Esophagus squamous epithelium (tissue), 5 donors: Measurements from ENCODE around the gene GABBR2. TPM values are rescaled to one million over a fixed set of nuclear protein-coding genes. Genes with fewer than 3 reads are reported as not detected.

ENCODE experiments used
- DNase-seq: peaks from one replicate; lab custom pipeline; 2025; lab: John Stamatoyannopoulos, UW
- H3K27ac ChIP-seq, 4 donors: fragments of 200-600 bp; sonication (generic); one replicate each; pipeline ENCODE4 v1.5.1; 2016 to 2019; ENCODE audit warnings: mild to moderate bottlenecking in 1 of 4
- H3K27me3 ChIP-seq, 4 donors: fragments of 200-600 bp; sonication (generic); 1 replicate in 3 of 4; 2 replicates in 1 of 4; pipeline versions ENCODE4 v1.5.1 to v1.6.0; 2017 to 2021; ENCODE audit warnings: antibody characterized with exemption in 1 of 4
- H3K36me3 ChIP-seq, 3 donors: fragments of 200-600 bp; sonication (generic); one replicate each; pipeline ENCODE4 v1.5.1; 2016 to 2019
- H3K4me1 ChIP-seq, 3 donors: fragments of 200-600 bp; sonication (generic); one replicate each; pipeline ENCODE4 v1.5.1; 2017 to 2019
- H3K4me3 ChIP-seq, 4 donors: fragments of 200-600 bp; sonication (generic); 1 replicate in 3 of 4; 2 replicates in 1 of 4; pipeline ENCODE4 v1.5.1; 2016 to 2019; ENCODE audit warnings: mild to moderate bottlenecking in 2 of 4, moderate library complexity in 1 of 4
- H3K9me3 ChIP-seq, 3 donors: fragments of 200-600 bp; sonication (generic); one replicate each; pipeline ENCODE4 v1.5.1; 2016 to 2019
- POLR2A ChIP-seq, 4 donors: fragments of 450-650 bp; IDR thresholded peaks; one replicate each; pipeline ENCODE4 v1.6.1; 2017; ENCODE audit warnings: antibody characterized with exemption in 4 of 4, mild to moderate bottlenecking in 4 of 4, moderate library complexity in 3 of 4
- WGBS, 2 donors: methylation state at CpG; one replicate each; pipeline ENCODE4 v1.1.5; 2018; 5-methylcytosine and 5-hydroxymethylcytosine counted together
- intact Hi-C: fragments of 100-400 bp; cut with DNase I; formaldehyde crosslinking; loops from one replicate; pipeline ENCODE4 v1.15.0; 2022
- total RNA-seq, 4 donors: library from RNA; depleted of rRNA; stranded (reverse); fragments of >200 nt; gene quantifications; one replicate each; pipeline ENCODE4 v1.1.0, GENCODE V29; 2016
- TF ChIP-seq, protein P1 (sequence below), 6 experiments: fragments of 450-650 bp in 4 of 6; fragments of 200-600 bp in 2 of 6; sonication (generic) in 2 of 6; IDR thresholded peaks; one replicate each; pipeline ENCODE4 v1.5.1; 2016 to 2019; ENCODE audit warnings: antibody characterized with exemption in 6 of 6, mild to moderate bottlenecking in 4 of 6, moderate library complexity in 4 of 6
- donor health status: DM: yes; HTN: yes; CAD: no.

The GABBR2 gene
- total RNA-seq, 4 donors from 2014 or later, result not detected

DNA sequence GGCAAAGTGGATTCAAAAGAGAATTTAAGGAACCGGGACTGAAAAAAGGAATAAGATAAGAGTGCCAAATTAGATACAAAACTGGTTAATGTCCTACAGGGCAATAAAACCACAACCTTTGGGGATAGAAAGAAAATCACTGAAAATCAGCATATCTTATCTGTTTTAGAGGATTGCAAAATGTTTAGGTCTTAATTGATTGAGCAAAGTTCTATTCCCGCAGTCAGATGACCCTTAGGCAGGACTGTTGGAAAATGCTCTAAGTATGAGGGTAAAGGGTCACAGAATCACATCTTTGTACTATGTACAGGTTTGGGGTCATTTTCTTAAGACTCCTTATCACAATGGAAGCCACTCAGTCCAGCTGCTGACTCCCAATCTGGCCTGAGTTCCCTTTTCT is 129.0 kb downstream of the GABBR2 start:
- no peaks in the 10 kb centered on the region for H3K36me3 ChIP-seq
- H3K4me1 ChIP-seq, result no peaks in the 10 kb centered on the region
- DNase-seq, result no peak
- H3K27ac ChIP-seq, result no peak overlapping the region
- H3K9me3 ChIP-seq, result no peaks in the 10 kb centered on the region
- TF ChIP-seq, protein P1, sequence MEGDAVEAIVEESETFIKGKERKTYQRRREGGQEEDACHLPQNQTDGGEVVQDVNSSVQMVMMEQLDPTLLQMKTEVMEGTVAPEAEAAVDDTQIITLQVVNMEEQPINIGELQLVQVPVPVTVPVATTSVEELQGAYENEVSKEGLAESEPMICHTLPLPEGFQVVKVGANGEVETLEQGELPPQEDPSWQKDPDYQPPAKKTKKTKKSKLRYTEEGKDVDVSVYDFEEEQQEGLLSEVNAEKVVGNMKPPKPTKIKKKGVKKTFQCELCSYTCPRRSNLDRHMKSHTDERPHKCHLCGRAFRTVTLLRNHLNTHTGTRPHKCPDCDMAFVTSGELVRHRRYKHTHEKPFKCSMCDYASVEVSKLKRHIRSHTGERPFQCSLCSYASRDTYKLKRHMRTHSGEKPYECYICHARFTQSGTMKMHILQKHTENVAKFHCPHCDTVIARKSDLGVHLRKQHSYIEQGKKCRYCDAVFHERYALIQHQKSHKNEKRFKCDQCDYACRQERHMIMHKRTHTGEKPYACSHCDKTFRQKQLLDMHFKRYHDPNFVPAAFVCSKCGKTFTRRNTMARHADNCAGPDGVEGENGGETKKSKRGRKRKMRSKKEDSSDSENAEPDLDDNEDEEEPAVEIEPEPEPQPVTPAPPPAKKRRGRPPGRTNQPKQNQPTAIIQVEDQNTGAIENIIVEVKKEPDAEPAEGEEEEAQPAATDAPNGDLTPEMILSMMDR (IDR thresholded peaks at IDR 0.05), result no peak
- no peak for TF ChIP-seq POLR2A (IDR thresholded peaks at IDR 0.05)
- no peak overlapping the region for H3K4me3 ChIP-seq
- 88 to 93% methylated on average over 2 of the region's 2 CpGs for WGBS, 2 donors
- intact Hi-C loops, result no loop called here
- H3K27me3 ChIP-seq, result peaks cover 0 to 58% (median 0%) of the 10 kb centered on the region in 4 donors

DNA sequence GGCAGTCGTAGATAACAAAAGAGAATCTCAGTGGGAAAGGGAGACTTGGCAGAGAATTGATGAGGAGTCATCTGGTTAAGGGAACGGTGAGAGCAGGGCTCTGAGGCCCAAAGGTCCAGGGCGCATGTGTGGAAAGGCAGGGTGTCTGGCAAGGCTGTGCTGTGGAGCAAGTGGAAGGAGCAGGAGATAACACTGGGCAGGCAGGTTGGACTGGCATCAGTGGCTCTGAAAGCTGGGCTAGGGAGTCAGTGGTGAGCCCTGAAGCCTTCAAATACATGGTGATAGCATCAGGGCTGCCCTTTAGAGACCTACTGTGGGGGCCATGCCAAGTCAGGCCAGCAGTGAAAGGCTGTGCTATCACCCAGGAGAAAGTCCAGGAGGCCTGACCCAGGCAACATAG is 131.3 kb downstream of the GABBR2 start:
- Histone ChIP-seq H3K4me3 (no peak overlapping the region), H3K27me3 (peaks cover 0 to 48% (median 0%) of the 10 kb centered on the region in 4 donors), H3K36me3 (no peaks in the 10 kb centered on the region), H3K27ac (no peak overlapping the region), H3K4me1 (no peaks in the 10 kb centered on the region), H3K9me3 (no peaks in the 10 kb centered on the region)
- intact Hi-C loops, result no loop called here
- DNase-seq, result no peak
- WGBS, 2 donors, result 44 to 62% methylated on average over 3 of the region's 3 CpGs
- no peak for TF ChIP-seq POLR2A (IDR thresholded peaks at IDR 0.05)
- TF ChIP-seq, protein P1 (IDR thresholded peaks at IDR 0.05), result no peak

DNA sequence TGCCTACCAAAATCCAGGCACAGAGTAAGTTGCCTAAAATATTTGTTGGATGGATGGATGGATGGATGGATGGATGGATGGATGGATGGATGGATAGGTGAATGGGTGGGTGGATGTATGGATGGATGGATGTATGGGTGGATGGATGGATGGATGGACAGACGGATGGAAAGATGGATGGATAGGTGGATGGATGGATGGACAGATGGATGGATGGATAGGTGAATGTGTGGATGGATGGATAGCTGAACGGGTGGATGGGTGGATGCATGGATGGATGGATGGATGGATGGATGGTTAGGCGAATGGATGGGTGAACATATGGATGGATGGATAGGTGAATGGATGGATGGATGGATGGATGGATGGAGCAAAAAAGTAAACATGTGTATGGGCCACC is 131.9 kb downstream of the GABBR2 start:
- Histone ChIP-seq H3K27ac (no peak overlapping the region), H3K9me3 (no peaks in the 10 kb centered on the region), H3K27me3 (peaks cover 0 to 42% (median 0%) of the 10 kb centered on the region in 4 donors), H3K4me1 (no peaks in the 10 kb centered on the region), H3K4me3 (no peak overlapping the region), H3K36me3 (no peaks in the 10 kb centered on the region)
- DNase-seq, result no peak
- 70 to 73% methylated on average over 3 of the region's 3 CpGs for WGBS, 2 donors
- TF ChIP-seq, protein P1 (IDR thresholded peaks at IDR 0.05), result no peak
- TF ChIP-seq POLR2A (IDR thresholded peaks at IDR 0.05), result no peak
- intact Hi-C loops, result no loop called here

DNA sequence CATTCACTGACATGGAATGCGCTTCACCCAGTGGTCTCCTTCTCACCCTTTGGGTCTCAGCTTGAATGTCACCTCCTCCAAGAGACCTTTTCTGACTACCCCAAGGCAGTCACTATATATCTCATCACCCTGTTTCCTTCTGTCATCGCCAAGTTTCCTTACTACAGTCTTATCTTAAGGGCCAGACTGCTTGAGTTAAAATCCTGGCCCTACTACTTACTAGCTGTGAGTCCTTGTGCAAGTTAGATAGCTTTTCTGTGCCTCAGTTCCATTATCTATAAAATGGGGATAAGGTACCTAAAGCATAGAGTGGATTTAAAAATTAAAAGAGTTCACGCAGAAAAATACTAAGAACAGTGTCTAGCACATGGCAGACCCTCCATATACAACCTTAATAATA is 132.4 kb downstream of the GABBR2 start:
- no peak overlapping the region for H3K4me3 ChIP-seq
- no peaks in the 10 kb centered on the region for H3K9me3 ChIP-seq
- peaks cover 0 to 42% (median 0%) of the 10 kb centered on the region in 4 donors for H3K27me3 ChIP-seq
- intact Hi-C loops, result no loop called here
- 82 to 90% methylated on average over 3 of the region's 3 CpGs for WGBS, 2 donors
- H3K4me1 ChIP-seq, result no peaks in the 10 kb centered on the region
- no peak overlapping the region for H3K27ac ChIP-seq
- TF ChIP-seq POLR2A (IDR thresholded peaks at IDR 0.05), result no peak
- TF ChIP-seq, protein P1 (IDR thresholded peaks at IDR 0.05), result no peak
- DNase-seq, result no peak
- no peaks in the 10 kb centered on the region for H3K36me3 ChIP-seq

DNA sequence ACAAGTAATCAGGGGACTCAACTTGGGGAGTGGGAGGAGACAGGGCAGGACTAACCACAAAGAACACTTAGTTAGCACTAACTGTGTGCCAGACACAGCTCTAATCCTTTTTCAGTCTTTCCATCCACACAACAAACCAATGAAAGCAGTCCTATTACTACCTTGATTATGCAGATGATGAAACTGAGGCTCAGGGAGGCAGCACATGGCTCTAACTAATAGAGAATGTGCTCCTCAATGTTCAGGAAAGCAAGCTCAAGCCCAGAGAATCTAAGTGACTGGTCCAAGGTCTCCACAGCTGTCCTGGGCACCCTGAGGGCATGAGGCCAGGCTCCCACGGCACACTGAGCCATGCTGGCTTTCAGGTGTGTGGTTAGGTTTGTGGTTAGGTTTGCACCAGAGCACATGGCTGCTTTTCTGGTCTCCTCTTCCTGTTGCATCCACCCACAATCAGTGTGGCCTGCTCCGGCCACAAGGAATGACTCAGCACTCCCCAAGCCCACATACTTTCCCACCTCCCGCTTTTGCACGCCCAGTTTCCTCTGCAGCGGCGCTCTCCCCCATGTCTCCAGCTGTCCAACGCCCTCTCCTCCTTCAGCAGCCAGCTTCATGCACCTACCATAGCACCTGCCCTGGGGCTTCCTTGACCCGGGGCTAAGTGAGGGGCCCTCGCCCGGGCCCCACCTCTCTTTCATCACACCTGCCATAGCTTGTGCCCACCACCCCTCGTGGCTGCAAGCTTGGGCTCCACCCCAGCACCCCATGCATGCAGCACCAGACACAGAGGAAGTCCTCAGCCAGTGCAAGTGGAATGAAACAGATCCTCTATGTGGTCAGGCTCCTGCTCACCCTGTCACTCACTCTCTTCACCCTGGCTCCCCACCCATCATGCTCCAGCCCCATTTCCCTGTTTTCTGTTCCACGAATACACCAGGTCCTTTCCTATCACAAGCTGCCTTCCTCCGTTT is 133.1 kb downstream of the GABBR2 start:
- intact Hi-C loops, result no loop called here
- no peak for DNase-seq
- Histone ChIP-seq H3K36me3 (no peaks in the 10 kb centered on the region), H3K4me3 (no peak overlapping the region), H3K9me3 (no peaks in the 10 kb centered on the region), H3K27ac (no peak overlapping the region), H3K4me1 (no peaks in the 10 kb centered on the region), H3K27me3 (peaks cover 0 to 42% (median 0%) of the 10 kb centered on the region in 4 donors)
- no peak for TF ChIP-seq POLR2A (IDR thresholded peaks at IDR 0.05)
- TF ChIP-seq, protein P1 (IDR thresholded peaks at IDR 0.05), result no peak
- WGBS, 2 donors, result 48 to 55% methylated on average over 13 of the region's 13 CpGs
